H1 (cell line): ENCODE results near the gene MAP2K5. TPM values are rescaled to one million over a fixed set of nuclear protein-coding genes. Genes with fewer than 3 reads are reported as not detected.

Experiments
- ASH2L ChIP-seq: fragments of 200-600, 300-600 bp; sonication (generic); IDR thresholded peaks from one replicate; pipeline ENCODE4 v1.7.1; 2017; ENCODE audit warnings: low read length
- CHD2 ChIP-seq: IDR thresholded peaks from 2 replicates; pipeline ENCODE4 v1.6.1; 2012; ENCODE audit warnings: low read length, improper control_type of control experiment
- GABPA ChIP-seq: IDR thresholded peaks from 2 replicates; pipeline ENCODE4 v1.6.1; 2011; ENCODE audit warnings: mild to moderate bottlenecking, low read length, moderate library complexity, borderline replicate concordance; ENCODE audit not compliant: insufficient read depth
- SP4 ChIP-seq: IDR thresholded peaks from 2 replicates; pipeline ENCODE4 v1.6.1; 2012; ENCODE audit warnings: low read length, inconsistent platforms
- TAF7 ChIP-seq: optimal IDR thresholded peaks from 2 replicates; pipeline ENCODE3; 2011; ENCODE audit warnings: low read depth, mild to moderate bottlenecking, inconsistent platforms, low read length, moderate library complexity, borderline replicate concordance
- polyA plus RNA-seq, 7 experiments: library from polyadenylated mRNA; depleted of rRNA in 3 of 7; stranded (reverse) in 5 of 7; unstranded in 2 of 7; fragments of >200 nt in 5 of 7; fragments of 200-250 nt in 2 of 7; gene quantifications; 1 replicate in 5 of 7; 2 replicates in 1 of 7; 4 replicates in 1 of 7; pipeline versions ENCODE4 v1.2.1 to v1.2.3, GENCODE V29; 2011 to 2013; ENCODE audit warnings: missing spikeins in 2 of 7, mixed read lengths in 2 of 7
- total RNA-seq: library from RNA; stranded (reverse); fragmentation: NEBNext Ultra II Directional; extraction: Animal tissue kit (Norgen Biotek cat#: 25700); gene quantifications from 2 replicates; pipeline ENCODE4 v1.2.1, GENCODE V29; 2021

MAP2K5 gene
- total and polyA plus RNA-seq, 2 of the 8 experiments (the other 6 are each of a cell fraction or from before 2014, with no cell fraction given): 4.4 to 15.8 TPM

GRCh38 chr15:67746022-67746421, 203.5 kb downstream of the MAP2K5 start (continued):
- TF ChIP-seq GABPA (no peak), TAF7 (no peak), ASH2L (no peak), SP4 (no peak), CHD2 (no peak)
